Lung (tissue), 12 donors: Measurements from ENCODE around the gene SAMD7. TPM values are rescaled to one million over a fixed set of nuclear protein-coding genes. Genes with fewer than 3 reads are reported as not detected.

Experiments
- ATAC-seq: fragments of 200-7000 bp; cut with Tn5 transposase; one replicate; pipeline ENCODE4 v1.9.1; 2020; ENCODE audit warnings: moderate number of reproducible peaks; ENCODE audit not compliant: insufficient read depth, low FRiP score
- DNase-seq, 3 donors: peaks; one replicate each; pipeline ENCODE4 v3.0.0-alpha.2; 2013 to 2017
- H3K27ac ChIP-seq, 2 donors: one replicate each; pipeline ENCODE4 v1.5.1; 2013; ENCODE audit warnings: mild to moderate bottlenecking in 2 of 2, moderate library complexity in 2 of 2, control low read depth in 1 of 2, inconsistent platforms in 1 of 2, low read depth in 1 of 2, low read length in 1 of 2
- H3K27me3 ChIP-seq, 3 donors: one replicate each; pipeline ENCODE4 v1.5.1; 2013; ENCODE audit warnings: low read length in 2 of 3; ENCODE audit not compliant: control insufficient read depth in 3 of 3, insufficient read depth in 3 of 3
- H3K36me3 ChIP-seq, 4 donors: one replicate each; pipeline ENCODE4 v1.5.1; 2013; ENCODE audit warnings: low read length in 4 of 4, mild to moderate bottlenecking in 1 of 4, moderate library complexity in 1 of 4; ENCODE audit not compliant: control insufficient read depth in 4 of 4, insufficient read depth in 4 of 4
- H3K4me1 ChIP-seq, 5 donors: one replicate each; pipeline ENCODE4 v1.5.1; 2013; ENCODE audit warnings: low read length in 5 of 5, mild to moderate bottlenecking in 2 of 5, moderate library complexity in 1 of 5; ENCODE audit not compliant: control insufficient read depth in 5 of 5, insufficient read depth in 5 of 5
- H3K4me3 ChIP-seq: one replicate; pipeline ENCODE4 v1.5.1; 2013; ENCODE audit warnings: mild to moderate bottlenecking, control low read depth, moderate library complexity
- H3K9ac ChIP-seq, 2 donors: one replicate each; pipeline ENCODE4 v1.5.1; 2013; ENCODE audit warnings: low read length in 2 of 2, control low read depth in 1 of 2; ENCODE audit not compliant: insufficient read depth in 1 of 2
- H3K9me3 ChIP-seq, 4 donors: one replicate each; pipeline ENCODE4 v1.5.1; 2013; ENCODE audit warnings: low read length in 3 of 4, mild to moderate bottlenecking in 1 of 4, moderate library complexity in 1 of 4; ENCODE audit not compliant: control insufficient read depth in 4 of 4, insufficient read depth in 3 of 4
- CTCF ChIP-seq: IDR thresholded peaks from 2 replicates; pipeline ENCODE4 v1.5.1; 2012; ENCODE audit warnings: mild to moderate bottlenecking; ENCODE audit errors: control extremely low read depth, extremely low read depth
- whole genome bisulfite sequencing, 2 donors: extraction: QIAGEN DNeasy Blood & Tissue Kit; methylation state at CpG; one replicate each; pipeline ENCODE4 v1.1.7; 2013; 5-methylcytosine and 5-hydroxymethylcytosine counted together
- polyA plus RNA-seq, 2 donors: library from polyadenylated mRNA; stranded (reverse); fragments of 200-250 nt; gene quantifications; one replicate each; pipeline ENCODE4 v1.2.1, GENCODE V29; 2013
- total RNA-seq, 2 donors: library from RNA; depleted of rRNA in 1 of 2; stranded (reverse); fragments of >200 nt in 1 of 2; gene quantifications; one replicate each; pipeline ENCODE4 v1.2.1, GENCODE V29; 2014 to 2021
- donor health status: control.
- donor health status: control.
- donor health status: Bipolar disorder and iron deficiency.
- donor health status: healthy.
- donor health status: DM: yes; HTN: yes; CAD: no.

SAMD7 gene
- total and polyA plus RNA-seq, 4 donors: not detected

- Histone ChIP-seq H3K4me1 (no peaks in the 10 kb centered on the region), H3K27ac (no peak overlapping the region), H3K27me3 (no peaks in the 10 kb centered on the region), H3K4me3 (no peak overlapping the region), H3K9me3 (no peaks in the 10 kb centered on the region), H3K36me3 (no peaks in the 10 kb centered on the region), H3K9ac (no peak overlapping the region)
- no peak for ATAC-seq
- no peak for TF ChIP-seq CTCF
- no peak for DNase-seq
- 65 to 76% methylated on average over 2 of the region's 2 CpGs for WGBS, 2 donors
These were observed 47.1 kb upstream of the SAMD7 start for GRCh38 chr3:169864270-169864669.

GRCh38 chr3:169865176-169865767, 46.1 kb upstream of the SAMD7 start:
- no peaks in the 10 kb centered on the region for H3K4me1 ChIP-seq
- H3K27ac ChIP-seq: no peak overlapping the region
- H3K36me3 ChIP-seq: no peaks in the 10 kb centered on the region
- ATAC-seq (no peak), DNase-seq (no peak)
- H3K9me3 ChIP-seq: no peaks in the 10 kb centered on the region
- TF ChIP-seq CTCF: no peak
- H3K9ac ChIP-seq: no peak overlapping the region
- no peaks in the 10 kb centered on the region for H3K27me3 ChIP-seq
- 38 to 53% methylated on average over 12 of the region's 12 CpGs for WGBS, 2 donors
- H3K4me3 ChIP-seq: no peak overlapping the region

- Histone ChIP-seq H3K36me3 (no peaks in the 10 kb centered on the region), H3K27ac (no peak overlapping the region), H3K9me3 (no peaks in the 10 kb centered on the region), H3K4me1 (no peaks in the 10 kb centered on the region), H3K9ac (no peak overlapping the region), H3K4me3 (no peak overlapping the region), H3K27me3 (no peaks in the 10 kb centered on the region)
- WGBS, 2 donors: 78 to 94% methylated on average over 3 of the region's 3 CpGs
- TF ChIP-seq CTCF: no peak
- ATAC-seq (no peak), DNase-seq (no peak)
These were observed 43.7 kb upstream of the SAMD7 start for GRCh38 chr3:169867584-169868210.
